Cardiac muscle cell (in vitro differentiated cells and primary cell): ENCODE data around the gene ANKRD9. TPM values are rescaled to one million over a fixed set of nuclear protein-coding genes. Genes with fewer than 3 reads are reported as not detected.
A peak's percentile ranks its signal among the peaks of the same experiment; 100 is the strongest.

Source experiments
- DNase-seq, 2 donors: peaks; one replicate each; pipeline versions ENCODE4 v3.0.0 to v3.0.0-alpha.2; 2010 to 2017; ENCODE audit warnings: low read depth in 1 of 2, low spot score in 1 of 2
- H3K27ac ChIP-seq: fragments of 200-600 bp; sonication (generic); 2 replicates; pipeline ENCODE4 v1.5.1; 2016
- H3K27me3 ChIP-seq: fragments of 200-600 bp; sonication (generic); 2 replicates; pipeline ENCODE4 v1.6.0; 2016; ENCODE audit warnings: control low read depth
- H3K36me3 ChIP-seq: fragments of 200-600 bp; sonication (generic); 2 replicates; pipeline ENCODE4 v1.5.1; 2016; ENCODE audit warnings: control low read depth
- H3K4me1 ChIP-seq: fragments of 200-600 bp; sonication (generic); 2 replicates; pipeline ENCODE4 v1.8.1; 2017; ENCODE audit warnings: low read depth, mild to moderate bottlenecking, mixed run types
- H3K4me3 ChIP-seq: fragments of 200-600 bp; sonication (generic); 2 replicates; pipeline ENCODE4 v1.5.1; 2016; ENCODE audit warnings: mild to moderate bottlenecking
- H3K9me3 ChIP-seq: fragments of 200-600 bp; sonication (generic); 2 replicates; pipeline ENCODE4 v1.5.1; 2017; ENCODE audit warnings: low read depth, mild to moderate bottlenecking, control low read depth
- CTCF ChIP-seq: IDR thresholded peaks from 2 replicates; pipeline ENCODE4 v1.5.1; 2012; ENCODE audit warnings: low read depth, mild to moderate bottlenecking, low read length
- polyA plus RNA-seq: library from polyadenylated mRNA; unstranded; fragments of >200 nt; fragmentation: Nextera tagmentation; extraction: Ambion mirVana; gene quantifications from 2 replicates; pipeline ENCODE4 v1.2.1, GENCODE V29; 2016
- total RNA-seq: library from RNA; depleted of rRNA; stranded (reverse); fragments of >200 nt; gene quantifications from 2 replicates; pipeline ENCODE4 v1.2.3, GENCODE V29; 2016

ANKRD9 gene
- total and polyA plus RNA-seq, 2 experiments from 2014 or later = 93.1 to 99.9 TPM

- Histone ChIP-seq H3K4me3 (no peak overlapping the region), H3K27ac (no peak overlapping the region), H3K4me1 (no peaks in the 10 kb centered on the region), H3K36me3 (no peaks in the 10 kb centered on the region), H3K9me3 (no peaks in the 10 kb centered on the region), H3K27me3 (no peaks in the 10 kb centered on the region)
- TF ChIP-seq CTCF = no peak
- DNase-seq = no peak
These were observed 28.2 kb downstream of the ANKRD9 start for GRCh38 chr14:102481371-102481770.

GRCh38 chr14:102479777-102480176, 29.8 kb downstream of the ANKRD9 start:
- H3K9me3 ChIP-seq = no peaks in the 10 kb centered on the region

GRCh38 chr14:102479107-102479506, 30.5 kb downstream of the ANKRD9 start:
- TF ChIP-seq CTCF = no peak
- H3K27ac ChIP-seq = no peak overlapping the region
- DNase-seq = no peak
- H3K9me3 ChIP-seq = no peaks in the 10 kb centered on the region
- H3K27me3 ChIP-seq = no peaks in the 10 kb centered on the region
- H3K4me3 ChIP-seq = no peak overlapping the region
- no peaks in the 10 kb centered on the region for H3K4me1 ChIP-seq
- H3K36me3 ChIP-seq = no peaks in the 10 kb centered on the region

More at GRCh38 chr14:102479777-102480176, 29.8 kb downstream of the ANKRD9 start:
- no peak for DNase-seq
- no peak overlapping the region for H3K27ac ChIP-seq
- no peak overlapping the region for H3K4me3 ChIP-seq
- H3K27me3 ChIP-seq = no peaks in the 10 kb centered on the region
- TF ChIP-seq CTCF = no peak
- H3K36me3 ChIP-seq = no peaks in the 10 kb centered on the region
- no peaks in the 10 kb centered on the region for H3K4me1 ChIP-seq

- Histone ChIP-seq H3K36me3 (no peaks in the 10 kb centered on the region), H3K27me3 (no peaks in the 10 kb centered on the region), H3K4me3 (no peak overlapping the region), H3K9me3 (no peaks in the 10 kb centered on the region), H3K27ac (no peak overlapping the region), H3K4me1 (no peaks in the 10 kb centered on the region)
- TF ChIP-seq CTCF = no peak
- peak in 1 of 2 donors; percentile 57 for DNase-seq
These were observed 34.6 kb downstream of the ANKRD9 start for GRCh38 chr14:102474934-102475333.

GRCh38 chr14:102473559-102473958, 36.0 kb downstream of the ANKRD9 start:
- no peaks in the 10 kb centered on the region for H3K4me1 ChIP-seq
- TF ChIP-seq CTCF = no peak
- H3K27me3 ChIP-seq = no peaks in the 10 kb centered on the region
- H3K9me3 ChIP-seq = no peaks in the 10 kb centered on the region
- no peak overlapping the region for H3K4me3 ChIP-seq
- DNase-seq = no peak
- H3K36me3 ChIP-seq = peaks cover 3% of the 10 kb centered on the region
- no peak overlapping the region for H3K27ac ChIP-seq

GRCh38 chr14:102472791-102473150, 36.8 kb downstream of the ANKRD9 start:
- DNase-seq = no peak
- Histone ChIP-seq H3K27ac (no peak overlapping the region), H3K4me1 (no peaks in the 10 kb centered on the region), H3K4me3 (no peak overlapping the region), H3K36me3 (peaks cover 3% of the 10 kb centered on the region), H3K27me3 (no peaks in the 10 kb centered on the region), H3K9me3 (no peaks in the 10 kb centered on the region)
- TF ChIP-seq CTCF = no peak
